DMS79 treated with DMSO at 0.1 percent for 48 hours (cell line): ENCODE measurements around the gene FAM83B.
"Not testable (repeated sequence)": the region's sequence is repeated elsewhere in the genome, so short reads cannot be mapped to it uniquely, and the experiment has no call there.

Source experiments
- DNase-seq: peaks from one replicate; lab custom pipeline; 2025; lab: John Stamatoyannopoulos, UW

The FAM83B gene

DNA sequence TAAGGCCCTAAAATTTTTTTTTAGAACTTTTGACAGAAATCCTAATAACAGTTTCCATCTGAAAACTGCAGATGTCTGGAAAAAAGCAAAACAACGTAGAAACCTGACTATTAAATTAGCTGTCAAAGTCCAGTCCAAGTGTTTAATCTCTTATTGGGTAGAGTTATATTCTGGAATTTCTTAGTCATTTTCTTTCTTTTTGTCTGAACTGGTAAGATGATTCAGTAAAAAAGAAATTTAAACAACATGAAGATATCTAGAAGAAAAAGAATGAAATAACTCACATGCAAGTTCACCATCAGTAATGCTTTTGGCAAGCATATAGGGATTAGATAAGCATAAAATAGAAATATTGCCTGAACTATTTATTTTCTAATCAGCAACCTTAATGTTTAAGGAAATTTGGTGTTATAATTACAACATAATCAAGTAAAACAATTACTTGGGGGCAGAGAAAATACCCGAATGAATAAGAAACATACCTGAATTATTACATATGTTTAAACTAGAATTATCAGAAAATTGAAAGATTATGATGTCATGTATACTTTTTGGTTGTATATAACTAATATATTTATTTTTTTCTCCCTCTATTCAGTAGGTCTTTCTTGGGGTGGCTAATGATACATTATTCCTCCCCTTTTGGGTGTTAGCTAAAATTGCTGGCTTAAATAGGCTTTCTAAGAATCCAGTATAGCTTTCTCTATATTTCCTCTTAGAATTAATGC is 51.1 kb downstream of the FAM83B start:
- no peak for DNase-seq

DNA sequence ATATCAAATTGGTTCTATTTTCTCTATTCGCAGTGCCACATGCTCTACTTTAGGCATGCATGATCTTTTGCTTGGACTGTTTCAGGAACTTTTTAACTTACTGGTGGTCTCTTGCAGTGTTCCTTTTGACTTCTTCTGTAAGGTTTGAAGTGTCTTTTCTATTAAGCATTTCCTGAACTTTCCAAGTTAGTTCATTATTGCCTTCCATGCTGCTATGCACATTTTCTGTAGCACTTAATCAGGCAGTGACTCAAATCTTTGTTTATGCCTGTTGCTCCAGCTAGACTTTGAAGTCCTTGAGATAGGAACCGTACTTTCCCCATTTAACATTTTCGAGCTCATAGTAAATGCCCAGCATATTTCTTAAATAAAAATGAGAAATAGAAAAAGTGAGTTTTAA is 52.2 kb downstream of the FAM83B start:
- no peak for DNase-seq

DNA sequence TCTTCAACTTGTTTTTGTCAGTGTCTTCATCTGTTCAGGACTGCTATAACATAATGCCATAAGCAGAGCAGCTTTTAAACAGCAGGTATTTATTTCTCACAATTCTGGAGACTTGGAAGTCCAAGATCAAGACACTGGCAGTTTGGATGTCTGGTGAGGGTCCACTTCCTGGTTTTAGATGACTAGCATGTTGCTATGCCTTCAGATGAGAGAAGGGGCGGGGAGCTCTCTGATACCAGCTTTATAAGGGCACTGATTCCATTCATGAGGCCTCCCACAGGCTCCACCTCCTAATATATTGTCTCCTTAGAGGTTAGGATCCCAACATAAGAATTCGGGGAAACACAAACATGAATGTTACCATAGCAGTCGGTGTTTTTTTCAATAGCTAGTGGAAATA is 52.9 kb downstream of the FAM83B start:
- no peak for DNase-seq

DNA sequence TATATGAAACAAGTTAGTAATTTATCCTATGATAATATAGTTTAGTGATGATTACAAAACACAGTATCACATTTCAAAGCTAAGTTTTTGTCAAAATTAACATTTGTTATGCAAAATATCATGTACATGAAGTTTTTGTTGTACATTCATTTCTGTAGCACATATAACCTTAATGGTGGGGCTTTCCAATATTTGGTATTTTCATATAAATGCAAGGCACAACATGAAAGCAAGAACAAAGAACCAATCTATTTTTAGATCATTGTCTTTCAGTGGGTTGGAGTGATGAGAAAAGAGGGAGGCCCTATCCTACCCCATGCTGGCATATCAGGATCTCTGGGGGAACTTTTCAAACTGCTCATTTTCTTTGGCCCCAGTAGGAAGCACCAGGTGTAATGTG is 53.4 kb downstream of the FAM83B start:
- no peak for DNase-seq

DNA sequence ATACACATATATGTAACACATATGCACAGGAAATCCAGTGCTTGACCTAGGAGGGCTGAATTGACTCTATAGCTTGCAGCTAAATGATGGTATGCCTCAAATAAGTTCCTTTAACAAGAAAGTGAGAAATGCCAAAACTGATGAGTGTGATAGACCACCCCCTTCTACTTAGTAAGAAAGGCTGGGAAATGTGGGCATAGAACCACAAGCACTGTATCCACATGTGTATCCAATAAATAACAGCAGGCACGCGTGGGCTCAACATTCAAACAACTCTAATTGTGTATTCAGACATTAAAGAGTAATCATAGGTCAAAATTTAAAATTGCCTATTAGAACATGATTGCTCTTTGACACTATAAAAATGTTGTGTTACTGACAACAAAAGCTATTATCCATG is 54.1 kb downstream of the FAM83B start:
- DNase-seq = no peak

DNA sequence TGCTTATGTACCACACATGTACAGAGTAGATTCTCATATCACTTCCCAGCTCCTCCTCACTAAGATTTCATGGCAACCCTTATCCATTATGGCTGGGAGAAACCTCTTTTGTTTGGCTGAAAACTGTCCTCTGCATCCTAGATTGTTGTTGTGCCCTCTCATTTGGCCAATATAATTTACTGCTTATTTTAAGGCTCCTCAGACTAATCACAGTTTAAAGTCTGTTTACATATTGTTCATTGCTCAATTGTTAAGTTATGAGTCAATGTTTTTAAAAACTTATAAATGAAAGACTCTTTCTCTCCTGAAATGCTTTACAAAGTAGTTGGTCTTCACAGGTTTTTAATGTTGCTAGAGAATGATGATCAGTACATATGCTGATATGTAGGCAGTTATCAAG is 57.3 kb downstream of the FAM83B start:
- DNase-seq = no peak

DNA sequence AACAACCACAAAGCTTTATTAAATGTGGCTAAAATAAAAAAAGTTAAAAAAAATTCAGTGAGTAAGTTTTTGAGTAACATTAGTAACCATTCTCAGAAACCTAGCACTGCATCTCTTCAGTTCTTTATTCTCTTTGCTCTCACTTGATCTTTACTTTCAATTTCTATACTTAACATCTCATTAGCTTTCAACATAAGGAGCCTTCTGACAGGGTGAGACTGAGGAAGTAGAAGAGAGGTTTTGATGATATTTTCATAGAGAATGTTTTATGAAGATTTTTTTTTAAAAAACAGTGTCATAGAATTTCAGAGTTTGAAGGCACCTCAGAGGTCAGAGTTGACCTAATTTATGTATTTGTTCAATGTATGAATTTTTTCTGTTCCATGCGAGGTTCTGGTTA is 60.8 kb downstream of the FAM83B start:
- DNase-seq = no peak

DNA sequence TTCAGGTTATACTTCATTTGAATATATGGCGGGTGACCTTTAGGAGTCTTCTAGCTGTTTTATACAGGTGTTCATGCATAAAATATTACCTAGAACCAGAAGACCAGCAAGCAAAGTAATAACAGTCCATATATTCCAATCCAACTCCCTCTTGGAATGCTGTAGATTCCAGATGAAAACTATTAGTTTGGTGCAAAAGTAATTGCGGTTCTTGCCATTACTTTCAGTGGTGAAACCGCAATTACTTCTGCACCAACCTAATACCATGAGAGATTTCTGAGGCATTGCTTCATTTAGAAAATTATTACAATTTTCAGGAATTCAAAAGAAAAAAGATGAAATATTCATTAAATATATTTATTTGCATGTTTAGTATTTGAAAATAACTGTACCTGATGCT is 62.6 kb downstream of the FAM83B start:
- DNase-seq = no peak

DNA sequence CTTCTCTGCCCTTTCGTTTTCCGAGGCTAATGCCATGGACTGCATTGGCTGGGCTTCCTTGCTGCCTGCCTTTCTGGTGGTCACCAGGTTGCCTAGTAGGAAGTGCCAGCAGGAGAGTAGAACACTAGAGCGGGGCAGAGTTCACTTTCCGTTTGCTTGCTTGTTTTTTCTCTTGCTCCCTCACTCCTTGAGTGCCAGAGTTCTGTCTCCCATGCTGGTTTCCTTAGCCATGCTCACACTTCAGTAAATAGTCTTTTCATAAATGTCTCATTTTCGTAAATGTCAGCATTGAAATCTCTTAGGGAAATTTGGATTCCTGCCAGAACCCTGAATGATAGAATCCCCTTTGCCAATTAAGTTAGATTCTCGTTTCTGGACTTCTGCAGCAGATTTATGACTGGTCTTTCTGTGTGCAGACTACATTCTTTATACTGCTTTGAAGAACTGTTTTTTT is 63.9 kb downstream of the FAM83B start:
- DNase-seq = peak; percentile 44

DNA sequence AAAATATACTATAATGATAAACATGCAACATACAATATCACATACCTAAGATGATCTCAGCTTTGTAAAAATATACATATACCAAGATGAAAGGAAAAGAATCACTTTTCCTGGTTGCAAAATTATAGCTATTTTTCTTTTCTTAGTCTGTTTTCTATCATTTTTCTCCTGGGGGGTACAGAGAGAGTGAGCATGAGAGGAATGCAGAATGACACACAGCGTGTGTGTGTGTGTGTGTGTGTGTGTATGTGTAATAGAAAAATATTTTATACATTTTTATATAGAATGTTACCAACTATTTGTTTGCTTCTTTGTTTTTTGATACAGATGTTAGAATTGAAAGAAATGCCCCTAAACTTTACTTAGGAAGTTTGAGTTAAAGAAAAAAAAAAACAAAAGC is 64.3 kb downstream of the FAM83B start:
- no peak for DNase-seq

DNA sequence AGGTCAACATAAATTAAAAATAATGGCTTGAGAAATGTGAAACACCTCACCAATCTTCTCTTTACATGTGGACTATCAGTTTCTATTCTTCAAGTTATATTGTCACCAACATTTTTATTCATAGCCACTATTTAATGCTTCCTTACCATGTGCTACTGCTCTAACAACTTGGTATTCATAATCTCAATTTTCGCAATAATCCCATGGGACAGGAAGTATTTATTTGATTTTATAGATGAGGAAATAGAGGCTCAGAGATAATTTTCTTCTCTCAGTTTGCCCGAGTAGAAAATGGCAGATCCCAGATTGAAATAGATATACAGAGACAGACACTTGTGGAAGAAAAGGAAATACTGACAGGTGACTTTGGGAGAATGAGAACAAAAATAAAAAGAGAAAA is 66.6 kb downstream of the FAM83B start:
- no peak for DNase-seq

DNA sequence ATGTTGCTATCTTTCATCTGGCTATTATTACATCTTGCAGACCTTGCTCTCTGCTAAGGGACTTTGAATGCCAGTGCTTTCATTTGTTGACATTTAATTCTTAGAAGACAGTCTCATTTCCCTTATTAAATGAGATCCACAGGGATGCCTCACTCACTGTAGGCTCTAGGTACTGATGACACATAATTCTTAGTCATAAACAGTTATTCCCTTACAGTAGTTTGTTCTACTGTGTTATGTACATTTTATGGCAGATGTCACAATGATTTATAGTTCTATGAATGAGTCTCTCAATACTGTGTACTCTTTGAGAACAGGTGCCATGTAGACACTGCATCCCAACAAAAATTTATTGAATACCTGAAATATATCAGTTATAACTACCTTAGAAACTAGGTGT is 70.3 kb downstream of the FAM83B start:
- no peak for DNase-seq

DNA sequence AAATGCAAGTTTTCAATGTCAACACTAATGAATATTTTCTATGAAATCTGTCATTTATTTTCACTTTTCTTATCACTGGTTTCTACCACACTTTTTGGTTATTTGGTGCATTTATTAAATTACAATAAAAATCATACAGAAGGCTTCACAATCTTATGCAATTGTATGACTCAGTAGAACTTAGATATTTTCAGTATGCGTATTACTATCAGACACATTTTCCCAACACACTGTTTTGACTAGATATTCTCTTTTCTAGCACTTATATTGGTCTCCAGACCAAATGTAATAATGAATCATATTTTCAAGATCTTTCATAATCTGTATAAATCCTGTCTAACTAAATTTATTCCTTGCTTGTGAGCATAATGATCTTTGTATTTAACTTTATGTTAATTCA is 74.1 kb downstream of the FAM83B start:
- no peak for DNase-seq

DNA sequence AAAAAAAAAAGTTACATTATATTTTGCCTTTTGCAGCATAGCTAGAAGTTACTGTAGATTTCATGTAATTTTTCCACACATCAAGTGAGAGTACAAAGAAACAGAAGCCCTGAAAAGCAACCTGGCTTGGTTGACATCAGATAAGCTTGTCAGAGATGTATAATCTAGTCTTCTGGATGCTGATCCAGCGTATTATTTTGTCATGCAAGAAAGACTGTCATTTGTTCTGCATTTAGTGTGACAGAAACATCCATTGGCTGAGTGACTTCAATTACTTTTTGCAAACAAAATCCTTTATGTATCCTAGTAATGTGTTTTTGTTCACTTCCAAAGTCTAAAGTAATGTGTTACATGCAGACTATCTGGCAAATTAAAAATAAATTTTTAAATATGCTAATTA is 75.3 kb downstream of the FAM83B start:
- DNase-seq = no peak

DNA sequence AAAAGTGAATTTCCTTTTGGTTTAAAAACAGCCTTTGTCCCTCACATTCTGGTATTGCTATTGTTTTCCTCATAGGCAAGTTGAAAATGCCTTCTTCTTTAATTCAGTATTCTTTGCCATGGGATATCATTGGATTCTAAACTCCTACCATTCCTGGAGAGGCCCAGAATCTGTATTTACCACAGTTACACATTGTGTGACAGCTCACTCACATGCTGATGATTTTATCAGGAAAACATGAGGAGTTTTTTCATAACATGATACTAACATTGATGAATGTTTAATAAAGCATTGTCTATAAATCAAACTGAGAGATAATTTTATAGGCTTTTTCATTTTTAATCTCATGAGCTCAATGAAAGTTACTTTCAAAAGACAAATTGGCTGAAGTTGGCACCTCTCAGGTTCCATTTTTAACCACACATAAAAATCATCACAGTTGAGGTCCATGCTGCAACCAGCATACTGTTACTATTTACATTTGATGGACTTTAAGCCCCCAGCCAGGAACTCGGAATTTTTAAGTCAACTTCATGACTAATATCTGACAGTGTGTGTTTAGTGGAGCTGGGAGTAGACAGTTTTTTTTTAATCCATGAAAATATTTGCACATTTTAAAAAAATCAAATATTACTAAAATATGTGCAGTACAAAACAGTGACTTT is 82.8 kb downstream of the FAM83B start:
- no peak for DNase-seq

DNA sequence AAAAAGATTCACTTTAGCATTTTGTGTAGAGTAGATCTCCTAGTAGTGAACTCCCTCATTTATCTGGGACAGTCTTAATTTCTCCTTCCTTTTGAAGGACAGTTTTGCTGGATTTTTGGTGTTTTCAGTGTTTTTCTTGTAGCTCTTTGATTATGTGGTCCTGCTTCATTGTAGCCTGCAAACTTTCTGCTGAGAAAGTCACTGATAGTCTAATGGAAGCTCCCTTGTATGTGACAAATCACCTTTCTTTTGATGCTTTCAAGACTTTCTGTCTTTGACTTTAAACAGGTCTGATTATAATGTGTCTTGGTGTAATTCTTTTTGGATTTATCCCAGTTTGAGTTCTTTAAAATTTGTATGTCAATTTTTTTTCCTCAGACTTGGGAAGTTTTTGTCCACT is 86.1 kb downstream of the FAM83B start:
- no peak for DNase-seq

DNA sequence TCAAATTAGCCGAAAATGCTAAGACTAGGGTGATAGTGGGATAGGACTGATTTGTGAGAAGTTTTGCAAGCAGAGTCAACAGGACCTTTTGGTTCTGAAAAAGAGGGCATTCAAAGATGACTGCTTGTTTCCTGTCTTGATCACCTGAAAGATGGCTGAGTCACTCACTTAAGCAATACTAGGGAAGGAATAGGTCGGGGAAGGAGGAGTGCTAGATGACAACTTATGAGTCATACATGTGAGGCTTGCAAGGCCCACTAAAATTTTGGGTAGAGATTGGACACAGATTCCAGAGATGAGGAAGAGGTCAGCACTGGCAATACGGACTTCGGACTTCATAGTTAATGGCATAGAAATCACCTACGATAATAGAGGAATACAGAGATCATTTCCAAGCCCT is 89.2 kb downstream of the FAM83B start:
- DNase-seq = no peak

DNA sequence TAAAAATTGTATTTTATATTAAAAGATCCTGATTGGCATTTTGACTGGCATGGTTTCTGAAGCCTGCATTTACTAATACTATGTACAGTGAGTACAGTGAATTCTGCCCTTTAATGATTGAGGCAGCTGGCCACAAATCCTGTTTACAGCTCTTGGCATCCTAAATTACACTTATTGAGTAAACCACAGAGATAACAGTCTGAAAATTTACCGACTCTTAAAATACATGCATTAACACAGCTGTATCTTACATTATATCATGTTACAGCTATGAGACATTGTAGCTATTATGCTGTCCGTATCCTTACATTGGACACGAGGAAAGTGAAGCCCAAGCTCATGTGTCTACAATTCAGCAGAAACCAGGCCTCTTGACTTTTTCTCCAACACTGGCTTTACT is 90.8 kb downstream of the FAM83B start:
- DNase-seq = no peak

DNA sequence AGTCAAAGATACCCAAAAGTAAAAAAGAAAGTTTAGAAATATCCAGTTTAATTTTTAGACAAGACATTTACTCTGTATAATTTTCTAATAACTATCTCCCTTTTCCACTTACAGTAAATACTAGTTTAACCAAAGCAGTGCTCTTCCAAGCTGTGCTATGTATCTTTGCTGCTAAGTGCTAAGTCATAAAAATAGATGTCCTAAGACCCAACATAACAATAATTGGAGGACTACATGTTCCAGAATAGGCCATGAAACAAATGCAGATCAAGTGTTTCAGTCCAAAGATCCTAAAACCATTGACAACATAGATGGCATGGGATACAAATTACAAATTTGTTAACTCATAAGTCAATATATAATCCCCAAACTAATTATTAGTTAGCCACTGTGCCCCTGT is 111.1 kb downstream of the FAM83B start:
- no peak for DNase-seq

DNA sequence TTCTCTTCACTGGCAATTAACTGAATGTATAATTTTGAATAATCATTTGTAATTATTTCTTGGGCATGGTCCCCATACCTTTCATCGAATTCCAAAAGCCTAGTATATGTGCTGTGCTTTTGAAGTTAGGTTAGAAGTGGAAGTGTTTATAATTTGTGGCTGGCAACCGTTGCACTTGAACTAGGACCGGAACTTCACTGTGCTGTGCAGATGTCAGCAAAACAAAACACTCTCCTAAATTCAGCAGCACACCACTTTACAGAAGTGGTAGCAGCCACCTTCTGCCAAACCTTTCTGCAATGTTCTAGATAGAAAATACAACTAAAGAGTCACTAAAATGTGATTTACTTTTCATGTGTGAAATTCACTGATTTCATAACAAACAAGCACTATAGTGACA is 111.9 kb downstream of the FAM83B start:
- peak; percentile 72 for DNase-seq

DNA sequence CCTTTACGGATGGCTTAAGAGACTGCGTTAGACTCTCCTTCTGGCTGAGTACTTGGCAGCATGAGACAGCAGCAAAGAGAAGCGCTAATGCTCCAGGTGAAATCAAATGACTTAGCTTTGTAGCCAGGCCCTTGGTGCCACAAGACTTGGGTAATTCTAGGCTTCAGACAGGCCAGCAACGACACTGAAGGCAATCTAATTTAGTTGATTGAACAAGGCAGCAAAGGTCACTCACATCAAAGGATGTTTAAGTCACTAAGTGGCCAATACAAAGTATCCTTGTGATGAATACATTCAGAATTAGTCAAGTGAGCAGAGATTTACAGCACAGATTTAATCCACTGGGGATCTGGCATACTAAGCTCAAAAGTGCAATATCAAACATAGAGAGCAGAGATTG is 113.2 kb downstream of the FAM83B start:
- peak; percentile 29 for DNase-seq

DNA sequence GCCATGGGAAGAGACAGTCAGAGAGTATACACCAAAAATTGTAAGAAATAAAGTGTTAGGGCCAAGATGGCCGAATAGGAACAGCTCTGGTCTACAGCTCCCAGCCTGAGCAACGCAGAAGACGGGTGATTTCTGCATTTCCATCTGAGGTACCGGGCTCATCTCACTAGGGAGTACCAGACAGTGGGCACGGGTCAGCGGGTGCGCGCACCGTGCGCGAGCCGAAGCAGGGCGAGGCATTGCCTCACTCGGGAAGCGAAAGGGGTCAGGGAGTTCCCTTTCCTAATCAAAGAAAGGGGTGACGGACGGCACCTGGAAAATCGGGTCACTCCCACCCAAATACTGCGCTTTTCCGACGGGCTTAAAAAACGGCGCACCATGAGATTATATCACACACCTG is 114.8 kb downstream of the FAM83B start:
- DNase-seq = not testable (repeated sequence)

DNA sequence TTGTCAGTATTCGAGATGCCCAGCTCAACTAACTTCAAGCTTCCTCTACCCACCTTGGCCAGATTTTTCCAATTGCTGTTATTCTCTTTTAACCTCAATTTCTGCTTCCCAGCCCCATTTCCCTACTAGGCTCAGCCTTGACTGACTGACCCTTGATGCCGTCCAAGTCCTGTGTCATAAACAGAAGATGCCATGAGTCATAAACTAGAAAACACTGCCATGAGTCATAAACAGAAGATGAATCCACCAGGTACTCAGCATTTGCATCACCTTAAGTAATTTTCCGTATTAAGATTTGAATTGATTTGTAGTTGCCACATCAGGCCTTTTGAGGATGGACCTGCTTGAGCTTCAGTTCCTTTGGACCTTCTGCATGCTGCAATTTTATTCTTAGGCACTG is 123.8 kb downstream of the FAM83B start:
- no peak for DNase-seq

DNA sequence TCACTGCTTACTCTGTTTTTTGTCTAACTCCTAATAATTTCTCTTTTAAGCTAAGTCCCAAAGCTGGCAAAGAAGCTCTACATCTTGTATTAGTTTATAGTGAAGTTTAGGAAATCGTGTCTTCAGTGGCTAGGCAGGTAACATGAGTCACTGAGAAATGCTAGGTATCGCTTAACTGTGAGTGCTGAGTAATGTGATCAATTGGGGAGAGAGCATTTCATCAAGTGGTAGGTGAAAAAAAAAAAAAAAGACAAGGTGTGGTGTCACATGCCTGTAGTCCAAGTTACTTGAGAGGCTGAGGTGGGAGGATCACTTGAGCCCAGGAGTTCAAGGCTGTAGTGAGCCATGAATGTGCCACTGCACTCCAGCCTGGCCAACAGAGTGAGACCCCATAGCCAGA is 125.3 kb downstream of the FAM83B start:
- DNase-seq = no peak
